HG03135 (cell line): ENCODE measurements around the gene CRYBB2.
"Not testable (repeated sequence)": the region's sequence is repeated elsewhere in the genome, so short reads cannot be mapped to it uniquely, and the experiment has no call there.

Source experiments
- ATAC-seq: cut with Tn5 transposase; IDR thresholded peaks from one replicate; pipeline ENCODE4 v1.9.1; 2021; ENCODE audit warnings: mild to moderate bottlenecking, moderate library complexity; ENCODE audit not compliant: unreplicated experiment

CRYBB2 gene, protein sequence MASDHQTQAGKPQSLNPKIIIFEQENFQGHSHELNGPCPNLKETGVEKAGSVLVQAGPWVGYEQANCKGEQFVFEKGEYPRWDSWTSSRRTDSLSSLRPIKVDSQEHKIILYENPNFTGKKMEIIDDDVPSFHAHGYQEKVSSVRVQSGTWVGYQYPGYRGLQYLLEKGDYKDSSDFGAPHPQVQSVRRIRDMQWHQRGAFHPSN

DNA sequence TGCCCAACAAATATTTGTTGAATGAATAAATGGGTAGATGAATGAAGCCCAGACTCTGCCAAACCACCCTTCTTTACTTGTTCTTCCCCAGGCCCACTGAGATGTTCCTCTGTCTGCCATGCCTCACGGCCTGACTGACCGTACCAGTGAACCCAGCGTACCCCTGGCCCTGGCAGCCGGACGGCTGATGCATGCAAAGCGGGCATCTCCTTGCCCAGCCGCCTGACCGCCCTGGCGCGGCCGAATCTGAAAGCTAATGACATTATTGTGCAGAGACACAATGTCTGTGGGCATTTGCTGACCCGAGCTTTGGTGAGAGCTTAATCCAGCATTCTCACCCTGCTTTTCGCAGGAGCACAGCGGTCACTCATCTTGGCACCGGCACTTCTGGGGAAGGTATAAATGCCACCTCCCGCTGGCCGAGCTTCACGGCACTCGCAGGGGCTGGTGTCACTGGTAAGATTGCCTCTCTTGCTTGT lies at the start of gene CRYBB2:
Gene CRYBB2, plus strand, starts transcription at position 429 of the 479 bp plus-strand sequence. CDS start 1,791 bp downstream, outside the sequence.
- ATAC-seq, result no peak

DNA sequence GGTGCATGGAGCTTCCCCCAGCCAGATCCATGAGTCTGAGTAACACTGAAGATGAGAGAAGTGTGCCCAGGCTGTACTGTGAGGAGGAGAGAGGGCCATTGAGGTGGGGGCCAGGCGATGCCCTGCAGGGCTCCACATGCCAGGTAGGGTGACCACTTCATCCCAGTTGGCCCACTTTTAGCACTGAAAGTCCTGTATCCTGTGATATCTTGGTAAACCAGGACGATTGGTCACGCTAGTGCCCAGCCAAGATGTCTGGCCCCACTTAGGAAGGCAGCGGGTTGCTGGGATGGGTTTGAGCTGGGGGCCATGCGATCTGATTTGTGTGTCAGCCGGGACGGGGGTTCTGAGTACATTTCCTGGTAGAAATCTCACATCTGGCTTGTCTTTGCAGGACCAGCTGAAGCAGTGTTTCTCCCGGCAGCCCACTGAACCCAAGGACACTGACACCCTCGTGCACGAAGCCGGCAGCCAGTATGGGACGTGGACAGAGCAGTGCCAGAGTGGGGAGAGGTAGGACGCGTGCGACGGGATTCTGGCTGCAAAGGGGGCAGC lies 48.9 kb upstream of the CRYBB2 start:
- ATAC-seq, result no peak

DNA sequence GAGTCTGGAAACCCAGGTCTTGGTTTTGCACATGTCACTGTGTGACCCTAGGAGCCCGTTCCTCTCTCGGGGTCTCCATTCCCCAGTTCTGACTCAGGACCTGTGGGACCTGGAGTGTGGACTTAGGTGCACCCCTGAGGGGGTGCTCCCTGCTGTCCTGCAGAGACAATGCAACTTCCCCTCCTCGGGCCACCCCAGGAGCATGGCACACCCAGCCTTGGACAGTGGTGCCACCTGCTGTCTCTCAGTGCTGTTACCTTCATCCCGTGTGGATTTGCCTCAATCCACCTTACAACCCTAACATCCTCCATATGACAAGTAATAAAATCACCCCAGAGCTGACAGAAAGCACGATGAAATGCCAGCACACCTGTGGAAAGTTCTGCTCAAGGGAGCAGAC lies 47.3 kb upstream of the CRYBB2 start:
- no peak for ATAC-seq

DNA sequence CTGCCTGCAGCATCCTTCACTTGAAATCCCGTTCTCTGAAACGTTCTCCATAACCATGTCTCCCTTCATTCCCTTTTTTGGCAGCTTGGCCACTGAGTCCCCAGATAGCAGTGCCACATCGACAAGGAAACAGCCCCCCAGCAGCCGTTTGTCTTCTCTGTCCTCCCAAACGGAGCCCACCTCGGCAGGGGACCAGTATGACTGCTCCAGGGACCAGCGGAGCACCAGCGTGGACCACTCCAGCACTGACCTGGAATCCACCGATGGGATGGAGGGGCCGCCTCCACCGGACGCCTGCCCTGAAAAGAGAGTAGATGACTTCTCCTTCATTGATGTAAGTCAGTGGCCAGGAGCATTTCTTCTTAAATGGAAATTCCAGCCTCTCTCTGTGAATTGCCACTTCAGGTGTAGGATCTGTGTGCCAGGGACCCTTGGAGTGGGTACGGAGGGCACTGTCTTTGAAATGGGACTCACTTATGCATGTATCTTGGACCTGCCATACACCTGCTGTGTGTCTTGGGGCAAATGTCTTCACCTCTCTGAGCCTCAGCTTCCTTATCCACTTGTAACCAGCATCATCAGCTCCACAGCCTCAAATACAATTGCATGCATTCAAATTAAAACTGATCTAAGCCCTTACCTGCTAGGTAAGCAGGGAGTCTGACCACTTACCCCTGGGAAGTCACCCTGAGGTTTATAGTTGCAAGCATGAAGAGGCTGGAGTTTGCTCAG lies 45.1 kb upstream of the CRYBB2 start:
- no peak for ATAC-seq

DNA sequence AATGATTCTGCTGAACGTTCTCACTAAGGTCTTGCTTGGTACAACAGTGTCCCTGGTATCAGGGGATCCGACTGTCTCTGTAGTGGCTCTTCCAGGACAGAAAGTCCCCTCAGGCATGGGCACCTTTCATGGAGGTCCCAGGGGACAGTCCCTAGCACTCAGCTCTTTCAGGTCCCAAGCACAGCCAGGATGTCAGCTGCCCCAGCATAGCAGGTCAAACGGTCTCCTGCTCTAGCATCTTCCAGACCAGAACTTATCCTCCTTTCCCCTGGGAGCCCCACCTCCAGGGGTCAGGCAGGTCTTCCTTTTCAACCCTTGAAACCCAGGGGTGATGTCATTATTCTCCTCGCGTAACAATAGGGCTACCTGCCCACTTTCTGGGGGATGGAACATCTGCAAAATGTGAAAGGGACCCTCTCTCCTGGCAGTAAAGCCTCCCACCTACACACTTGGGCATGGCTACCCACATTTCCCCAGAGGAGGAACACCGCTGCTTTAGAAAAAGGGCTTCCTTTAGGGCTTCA lies 44.5 kb upstream of the CRYBB2 start:
- ATAC-seq, result no peak

DNA sequence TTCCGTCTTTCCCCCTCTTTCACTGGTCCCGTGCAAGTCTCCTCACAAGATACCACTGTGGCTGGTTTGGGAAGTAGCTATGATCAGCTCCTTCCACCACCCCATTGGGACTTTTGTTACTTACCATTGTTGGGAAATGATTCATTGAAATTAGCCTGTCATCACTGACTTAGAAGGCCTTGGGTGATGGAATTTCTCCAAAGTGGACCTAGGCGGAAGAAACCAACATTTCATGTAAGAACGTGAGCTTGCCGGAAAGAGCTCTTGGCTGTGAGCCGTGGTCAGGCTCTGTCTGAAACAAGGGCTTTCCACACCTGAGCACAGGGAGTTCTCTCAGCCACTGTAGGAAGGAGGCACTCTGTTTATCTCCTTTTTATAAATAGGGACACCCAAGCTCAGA lies 43.3 kb upstream of the CRYBB2 start:
- no peak for ATAC-seq

DNA sequence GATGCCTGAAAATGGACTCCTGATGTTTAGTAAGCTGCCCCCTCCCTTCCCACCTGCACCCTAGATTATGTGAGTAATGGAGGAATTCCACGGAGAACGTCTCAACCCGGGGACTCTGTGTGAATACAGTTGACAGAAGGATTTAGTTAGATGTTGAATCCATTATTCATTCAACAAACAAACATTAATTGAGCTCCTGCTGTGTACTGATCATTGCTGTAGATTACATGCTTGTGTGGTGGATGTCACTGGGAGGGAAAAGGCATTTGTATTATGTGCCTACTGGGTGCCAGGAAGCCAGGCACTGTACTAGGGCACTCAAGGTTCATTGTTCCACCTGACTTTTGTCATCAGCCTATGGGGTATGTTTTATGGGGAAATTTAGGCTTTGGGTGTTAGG lies 42.6 kb upstream of the CRYBB2 start:
- no peak for ATAC-seq

DNA sequence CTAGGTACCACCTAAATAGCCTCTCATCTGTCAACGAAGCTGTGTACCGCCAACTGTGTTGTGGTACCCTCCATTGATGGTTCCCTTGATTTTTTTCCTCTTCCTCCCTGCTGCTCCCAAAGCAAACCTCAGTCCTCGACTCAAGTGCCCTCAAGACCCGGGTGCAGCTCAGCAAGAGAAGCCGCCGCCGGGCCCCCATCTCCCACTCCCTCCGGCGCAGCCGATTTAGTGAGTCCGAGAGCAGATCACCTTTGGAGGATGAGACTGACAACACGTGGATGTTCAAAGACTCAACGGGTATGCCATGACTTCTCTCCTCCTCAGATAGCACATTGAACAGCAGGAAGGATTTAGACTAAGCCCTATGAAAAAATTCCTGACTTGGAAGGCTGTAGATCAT lies 42.2 kb upstream of the CRYBB2 start:
- no peak for ATAC-seq

DNA sequence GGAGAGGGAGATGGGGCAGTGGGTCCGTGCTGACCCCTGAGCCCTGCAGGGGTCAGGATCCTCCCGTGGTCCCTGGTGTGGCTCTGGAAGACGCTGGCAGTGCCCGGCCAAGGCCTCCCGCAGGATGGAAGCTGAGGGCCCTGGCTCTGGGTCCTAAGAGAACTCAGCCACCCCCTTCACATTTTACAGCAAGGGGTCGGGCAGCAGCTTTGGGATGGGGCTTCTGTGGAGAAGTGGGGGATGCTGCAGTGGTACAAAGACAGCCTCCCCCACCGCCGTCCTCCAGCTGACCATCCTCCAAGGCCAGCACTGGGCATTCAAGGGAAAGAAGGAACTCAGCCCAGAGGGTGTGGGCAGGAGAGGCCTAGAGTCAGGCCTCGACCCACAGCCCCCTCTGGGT lies 41.5 kb upstream of the CRYBB2 start:
- no peak for ATAC-seq

DNA sequence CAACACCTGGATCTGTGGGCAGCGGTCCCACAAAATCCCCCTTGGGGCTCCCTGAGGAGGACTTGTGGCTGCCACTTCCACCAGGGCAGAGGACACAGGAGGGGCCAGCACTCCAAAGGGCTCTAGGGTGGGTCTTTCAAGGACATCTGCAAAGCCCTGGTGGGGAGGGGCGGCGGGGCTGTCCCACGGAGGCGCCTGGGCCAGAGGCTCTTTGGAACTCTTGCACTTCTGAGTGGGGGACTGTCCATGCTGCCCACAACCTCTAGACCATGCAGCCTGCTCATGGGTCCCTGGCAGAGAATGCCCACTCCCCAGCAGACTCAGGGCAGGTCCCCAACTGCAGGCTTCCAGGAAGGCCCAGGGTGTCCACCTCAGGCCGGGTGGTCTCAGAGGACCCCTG lies 41.1 kb upstream of the CRYBB2 start:
- ATAC-seq, result not testable (repeated sequence)

DNA sequence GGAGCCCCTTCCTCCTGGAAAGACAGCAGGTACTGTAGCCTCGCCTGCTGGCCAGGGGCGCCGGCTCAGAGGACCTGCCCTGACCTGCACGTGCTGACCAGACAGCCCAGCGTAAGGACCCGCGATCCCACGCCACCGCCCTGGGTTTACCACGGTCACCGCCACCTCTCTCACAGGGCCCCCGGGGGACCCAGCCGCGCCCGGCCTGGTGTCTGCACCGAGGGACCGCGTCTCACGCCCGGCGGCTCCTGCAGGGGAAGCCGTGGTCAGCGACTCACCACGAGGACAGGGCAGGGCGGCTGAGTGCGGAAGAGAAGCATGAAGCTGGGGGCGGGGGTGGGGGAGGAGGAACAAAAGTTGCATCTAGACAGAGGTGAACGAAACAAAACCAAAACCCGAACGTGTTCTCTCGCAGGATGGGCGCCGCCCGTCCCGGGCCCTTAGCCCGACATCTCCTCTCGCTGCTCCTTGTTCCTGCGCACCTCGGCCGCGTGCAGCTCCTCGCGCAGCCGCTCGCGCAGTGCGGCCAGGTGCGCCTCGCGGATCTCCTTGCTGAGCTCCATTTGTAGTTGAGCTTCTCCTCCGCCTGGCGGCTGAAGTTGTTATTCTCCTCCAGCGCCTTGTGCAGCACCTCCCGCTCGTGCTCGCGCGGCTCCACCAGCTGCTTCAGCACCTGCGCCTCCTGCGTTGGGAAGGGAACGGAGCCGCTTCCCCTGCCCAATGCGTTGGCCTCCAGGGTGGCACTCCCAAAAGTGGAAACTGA lies 40.4 kb upstream of the CRYBB2 start:
- ATAC-seq, result not testable (repeated sequence)

DNA sequence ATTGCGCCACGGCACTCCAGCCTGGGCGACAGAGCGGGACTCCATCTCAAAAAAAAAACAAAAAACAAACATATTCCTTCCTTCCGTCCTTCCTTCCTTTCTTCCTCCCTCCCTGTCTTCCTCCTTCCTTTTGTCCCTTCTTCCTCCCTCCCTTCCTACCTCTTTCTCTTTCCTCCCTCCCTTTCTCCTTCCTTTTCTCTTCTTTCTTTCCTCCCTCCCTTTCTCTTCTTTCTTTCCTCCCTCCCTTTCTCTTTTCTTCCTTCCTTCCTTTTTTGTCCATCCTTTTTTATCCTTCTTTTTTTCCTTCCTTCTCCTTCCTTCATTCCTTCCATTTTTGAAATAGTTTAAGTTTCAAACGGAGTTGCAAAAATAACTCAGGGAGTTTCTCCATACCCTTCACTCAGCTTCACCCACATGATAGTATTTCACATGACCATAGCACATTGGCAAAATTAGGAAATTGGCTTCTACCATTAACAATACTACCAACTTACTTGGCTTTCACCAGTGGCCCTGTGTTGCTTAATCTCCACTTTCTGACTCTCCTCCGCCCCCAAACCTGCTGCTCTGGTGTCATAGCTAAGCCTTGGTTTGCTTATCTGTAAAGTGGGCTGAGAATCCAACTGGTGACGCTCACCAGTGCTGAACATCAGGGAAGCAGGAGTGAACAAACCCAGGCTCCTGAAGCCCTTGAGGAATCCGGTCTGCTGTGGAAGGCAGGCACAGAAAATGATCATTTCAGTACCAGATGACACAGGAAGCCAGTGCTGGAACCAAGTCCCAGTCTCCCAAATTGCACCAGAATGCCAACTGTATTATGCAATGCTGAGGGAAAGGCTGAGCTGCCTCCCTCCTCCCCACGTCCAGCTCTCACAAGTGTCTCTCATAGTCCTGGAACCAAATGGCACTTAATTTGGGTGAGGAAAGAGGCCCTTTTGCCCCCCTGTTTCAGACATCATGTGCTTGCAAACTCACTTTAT lies 37.0 kb upstream of the CRYBB2 start:
- ATAC-seq, result no peak

DNA sequence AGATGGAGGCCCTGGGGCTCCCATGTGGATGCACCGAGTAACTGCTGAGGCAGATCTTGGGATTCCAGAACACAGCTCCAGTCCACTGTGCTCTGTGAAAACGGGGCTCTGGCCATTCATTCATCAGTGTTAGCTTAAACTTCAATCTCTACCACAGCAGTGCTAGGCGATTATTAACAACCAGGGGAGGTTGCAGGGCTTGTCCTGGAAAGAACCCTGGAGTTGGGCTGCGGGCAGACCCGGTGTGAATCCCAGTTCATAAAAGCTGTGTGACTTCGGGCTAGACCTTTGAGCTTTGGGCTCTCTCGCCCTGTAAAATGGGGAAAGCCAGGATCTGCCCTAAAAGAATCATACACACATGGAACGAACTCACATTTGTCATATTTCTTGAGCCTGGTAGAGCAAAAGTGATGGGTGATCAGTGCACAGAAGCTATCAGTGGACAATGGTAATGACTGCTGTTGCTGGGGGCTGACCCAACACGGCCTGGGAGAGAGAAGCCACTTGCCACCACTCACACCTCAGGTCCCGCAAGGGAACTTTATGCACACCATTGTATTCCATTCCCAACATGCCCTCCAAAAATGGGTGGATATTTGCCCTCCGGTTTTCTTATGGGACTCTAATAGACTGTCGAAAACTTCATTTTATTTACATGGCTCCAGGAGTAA lies 35.4 kb upstream of the CRYBB2 start:
- ATAC-seq, result no peak

DNA sequence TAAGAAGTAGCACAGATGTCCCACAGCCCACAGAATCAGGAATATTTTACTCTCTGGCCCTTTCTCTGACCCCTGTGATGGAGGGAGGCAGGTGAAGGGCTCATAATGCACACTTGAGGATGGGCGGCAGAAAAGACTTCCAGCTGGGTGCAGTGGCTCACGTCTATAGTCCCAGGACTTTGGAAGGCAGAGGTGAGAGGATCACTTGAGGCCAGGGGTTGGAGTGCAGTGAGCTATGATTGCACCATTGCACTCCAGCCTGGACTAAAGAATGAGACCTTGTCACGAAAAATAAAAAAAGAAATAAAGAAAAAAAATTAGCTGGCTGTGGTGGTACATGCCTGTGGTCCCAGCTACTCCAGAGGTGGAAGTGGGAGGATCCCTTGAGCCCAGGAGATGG lies 33.3 kb upstream of the CRYBB2 start:
- no peak for ATAC-seq

DNA sequence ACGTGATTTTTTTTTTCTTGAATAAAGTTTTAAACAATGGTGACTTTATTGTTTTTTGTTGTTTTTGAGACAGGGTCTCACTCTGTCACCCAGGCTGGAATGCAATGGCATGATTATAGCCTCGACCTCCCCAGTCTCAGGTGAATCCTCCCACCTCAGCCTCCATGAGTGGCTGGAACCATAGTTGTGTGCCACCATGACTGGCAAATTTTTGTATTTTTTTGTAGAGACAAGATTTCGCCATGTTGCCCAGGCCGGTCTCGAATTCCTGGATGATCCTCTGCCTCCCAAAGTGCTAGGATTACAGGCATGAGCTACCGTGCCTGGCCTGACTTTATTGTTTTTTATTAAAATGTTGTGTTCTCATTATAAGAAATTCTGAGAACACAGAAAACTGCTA lies 32.0 kb upstream of the CRYBB2 start:
- ATAC-seq, result no peak

DNA sequence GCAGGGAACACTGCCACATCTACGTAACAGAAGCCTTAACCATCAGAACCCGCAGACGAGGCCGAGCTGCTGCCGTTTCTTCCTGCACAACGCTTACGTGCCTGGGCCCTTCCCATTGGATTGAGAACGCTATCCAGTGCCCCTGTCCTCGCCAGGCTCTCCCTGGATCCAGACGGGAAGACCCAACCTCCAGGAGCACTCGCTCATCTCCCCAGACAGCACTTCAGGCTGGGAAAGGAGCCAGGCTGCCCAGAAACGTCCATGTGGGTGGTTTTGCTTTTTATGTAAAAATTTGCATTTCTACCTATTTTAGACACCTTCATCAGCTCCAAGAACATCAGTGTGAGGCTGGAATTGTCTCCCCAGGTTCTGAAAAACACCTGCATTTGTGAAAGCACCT lies 27.0 kb upstream of the CRYBB2 start:
- ATAC-seq, result no peak

DNA sequence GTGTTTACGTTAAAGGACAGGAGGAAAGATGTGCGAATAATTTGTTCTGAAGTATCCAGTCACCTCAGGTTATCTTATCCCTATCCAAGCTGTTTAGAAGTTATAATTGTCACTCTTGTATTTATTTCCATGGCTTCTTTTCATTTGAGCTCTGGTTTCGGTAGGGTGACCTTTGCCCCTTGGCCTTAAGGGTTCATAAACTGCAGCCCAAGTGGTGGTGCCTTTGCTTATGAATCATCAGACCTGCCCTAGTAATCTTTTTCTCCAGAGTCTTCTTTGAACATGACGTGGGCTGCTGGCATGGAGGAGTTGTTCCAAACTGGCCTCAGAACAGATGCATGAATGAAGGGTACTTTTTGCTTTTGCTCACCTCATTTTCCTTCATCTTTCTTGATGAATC lies 26.3 kb upstream of the CRYBB2 start:
- no peak for ATAC-seq

DNA sequence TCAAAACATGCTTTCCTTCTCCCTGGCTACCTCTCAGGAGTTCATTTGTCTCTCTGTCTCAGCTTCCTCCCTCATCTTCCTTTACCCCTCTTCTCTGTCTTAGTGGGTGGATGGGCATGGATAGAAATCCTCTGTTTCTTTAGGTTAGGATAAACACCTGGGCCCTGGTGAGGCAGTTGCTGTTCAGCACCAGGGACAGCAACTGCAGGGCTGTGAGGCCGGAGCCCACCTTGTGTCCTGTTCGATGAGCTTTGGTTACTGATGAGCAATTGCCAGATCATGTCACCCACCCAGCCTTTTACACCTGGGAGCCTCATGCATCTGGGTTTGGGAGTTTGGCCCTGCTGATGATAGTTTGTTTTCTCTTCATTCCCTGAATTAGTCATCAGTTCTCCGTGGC lies 25.9 kb upstream of the CRYBB2 start:
- no peak for ATAC-seq

DNA sequence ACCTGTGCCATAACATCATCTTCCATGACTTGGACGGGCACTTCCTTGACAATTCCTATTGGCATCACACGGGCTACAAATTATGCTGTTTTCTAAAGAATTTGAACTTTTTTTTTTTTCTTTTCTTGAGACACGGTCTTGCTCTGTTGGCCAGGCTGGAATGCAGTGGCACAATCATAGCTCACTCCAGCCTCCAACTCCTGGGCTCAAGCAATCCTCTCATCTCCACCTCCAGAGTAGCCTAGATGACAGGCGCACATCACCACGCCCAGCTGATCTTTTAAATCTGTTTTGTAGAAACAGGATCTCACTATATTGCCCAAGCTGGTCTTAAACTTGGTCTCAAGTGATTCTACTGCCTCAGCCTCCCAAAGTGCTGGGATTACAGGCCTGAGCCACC lies 23.1 kb upstream of the CRYBB2 start:
- no peak for ATAC-seq

DNA sequence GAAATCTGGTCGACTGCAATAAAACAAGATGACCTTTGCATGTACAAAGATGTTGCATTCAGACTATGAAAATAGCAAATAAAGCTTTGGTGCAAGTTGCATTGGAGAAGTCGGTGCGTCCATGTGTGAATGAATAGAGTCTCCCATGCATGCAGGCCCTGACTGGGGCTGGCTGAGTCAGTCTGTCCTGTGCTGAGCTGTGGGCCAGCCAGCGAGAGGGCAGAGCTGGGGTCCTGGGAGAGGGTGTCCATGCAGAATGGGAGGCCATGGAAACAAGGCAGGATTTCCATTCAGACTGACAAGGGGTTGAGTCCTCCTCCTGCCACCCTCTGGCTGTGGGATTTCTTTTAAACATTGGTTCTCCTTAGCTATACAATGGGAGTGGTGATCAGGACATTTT lies 22.1 kb upstream of the CRYBB2 start:
- ATAC-seq, result no peak
